Activated CD4-positive, alpha-beta T cell treated with anti-CD3 and anti-CD28 coated beads, Interleukin-2, amount 50 U/mL, for 1 hour (primary cell): ENCODE measurements around the gene HK3.

Source experiments
- DNase-seq: peaks from one replicate; pipeline ENCODE4 v3.0.0-alpha.2; 2020

HK3 gene

GRCh38 chr5:176899296-176899891 is at the start of gene HK3:
HK3 (minus strand) TSS chr5:176899346; CDS start chr5:176896159, 3,187 bp downstream.
- DNase-seq, result no peak

GRCh38 chr5:176948458-176948857 is 49.3 kb upstream of the HK3 start:
- DNase-seq, result no peak

- DNase-seq, result no peak
Measured at GRCh38 chr5:176947847-176948246, 48.7 kb upstream of the HK3 start.

- no peak for DNase-seq
Measured at GRCh38 chr5:176944268-176944667, 45.1 kb upstream of the HK3 start.

GRCh38 chr5:176943816-176944215 is 44.7 kb upstream of the HK3 start:
- no peak for DNase-seq

GRCh38 chr5:176941951-176942350 is 42.8 kb upstream of the HK3 start:
- DNase-seq, result no peak

GRCh38 chr5:176938472-176938871 is 39.3 kb upstream of the HK3 start:
- no peak for DNase-seq

GRCh38 chr5:176935017-176935416 is 35.9 kb upstream of the HK3 start:
- no peak for DNase-seq

GRCh38 chr5:176934309-176934930 is 35.3 kb upstream of the HK3 start:
- no peak for DNase-seq

GRCh38 chr5:176929654-176930053 is 30.5 kb upstream of the HK3 start:
- DNase-seq, result no peak

GRCh38 chr5:176927562-176927961 is 28.4 kb upstream of the HK3 start:
- DNase-seq, result no peak

- no peak for DNase-seq
Measured at GRCh38 chr5:176922817-176923216, 23.7 kb upstream of the HK3 start.

- DNase-seq, result no peak
Measured at GRCh38 chr5:176921714-176922113, 22.6 kb upstream of the HK3 start.

- DNase-seq, result no peak
Measured at GRCh38 chr5:176918613-176919012, 19.5 kb upstream of the HK3 start.

GRCh38 chr5:176916337-176916736 is 17.2 kb upstream of the HK3 start:
- DNase-seq, result no peak

GRCh38 chr5:176915906-176916305 is 16.8 kb upstream of the HK3 start:
- DNase-seq, result no peak

- no peak for DNase-seq
Measured at GRCh38 chr5:176912115-176912514, 13.0 kb upstream of the HK3 start.

- DNase-seq, result no peak
Measured at GRCh38 chr5:176908675-176909368, 9.7 kb upstream of the HK3 start.

- DNase-seq, result no peak
Measured at GRCh38 chr5:176906796-176907195, 7.7 kb upstream of the HK3 start.

- no peak for DNase-seq
Measured at GRCh38 chr5:176906126-176906525, 7.0 kb upstream of the HK3 start.

- DNase-seq, result no peak
Measured at GRCh38 chr5:176904276-176904675, 5.1 kb upstream of the HK3 start.

- DNase-seq, result no peak
Measured at GRCh38 chr5:176902911-176903664, 3.9 kb upstream of the HK3 start.

GRCh38 chr5:176902102-176902814 is 3.1 kb upstream of the HK3 start:
- no peak for DNase-seq
